HL-60 (cell line): ENCODE data around the gene LIPK.

Experiments
- DNase-seq, 2 experiments: peaks; one replicate each; pipeline ENCODE4 v3.0.0-alpha.2; 2010 to 2020; ENCODE audit warnings: low read depth in 1 of 2, low spot score in 1 of 2
- H3K27ac ChIP-seq: fragments of 250-450 bp; sonication (Bioruptor Pico); replicated peaks from 2 replicates; pipeline ENCODE4 v1.5.1; 2020; ENCODE audit warnings: mild to moderate bottlenecking, moderate library complexity
- H3K27me3 ChIP-seq: fragments of 250-450 bp; sonication (Bioruptor Pico); 2 replicates; pipeline ENCODE4 v1.5.1; 2021; ENCODE audit warnings: mild to moderate bottlenecking, moderate library complexity; ENCODE audit not compliant: insufficient read depth, poor library complexity, severe bottlenecking
- H3K4me3 ChIP-seq: replicated peaks from 2 replicates; pipeline ENCODE4 v1.5.1; 2011; ENCODE audit warnings: mild to moderate bottlenecking, control low read depth, low read length; ENCODE audit not compliant: insufficient read depth
- CTCF ChIP-seq: IDR thresholded peaks from one replicate; pipeline ENCODE4 v1.5.1; 2011; ENCODE audit warnings: low read length, control low read depth, inconsistent platforms; ENCODE audit not compliant: insufficient read depth
- GABPA ChIP-seq: IDR thresholded peaks from 2 replicates; pipeline ENCODE4 v1.6.1; 2012; ENCODE audit warnings: low read depth
- POLR2AphosphoS5 ChIP-seq: IDR thresholded peaks from 2 replicates; pipeline ENCODE4 v1.6.1; 2012; ENCODE audit warnings: low read depth
- SPI1 ChIP-seq: IDR thresholded peaks from 2 replicates; pipeline ENCODE4 v1.6.1; 2012; ENCODE audit warnings: low read depth, mild to moderate bottlenecking, borderline replicate concordance
- long read RNA-seq: library from polyadenylated mRNA; unstranded; transcript quantifications from one replicate; pipeline ENCODE4 v2.0.0, GENCODE V29; 2020
- TF ChIP-seq, protein P1 (sequence below): IDR thresholded peaks from 2 replicates; pipeline ENCODE4 v1.6.1; 2012; ENCODE audit warnings: low read depth; ENCODE audit not compliant: insufficient replicate concordance

The LIPK gene, protein sequence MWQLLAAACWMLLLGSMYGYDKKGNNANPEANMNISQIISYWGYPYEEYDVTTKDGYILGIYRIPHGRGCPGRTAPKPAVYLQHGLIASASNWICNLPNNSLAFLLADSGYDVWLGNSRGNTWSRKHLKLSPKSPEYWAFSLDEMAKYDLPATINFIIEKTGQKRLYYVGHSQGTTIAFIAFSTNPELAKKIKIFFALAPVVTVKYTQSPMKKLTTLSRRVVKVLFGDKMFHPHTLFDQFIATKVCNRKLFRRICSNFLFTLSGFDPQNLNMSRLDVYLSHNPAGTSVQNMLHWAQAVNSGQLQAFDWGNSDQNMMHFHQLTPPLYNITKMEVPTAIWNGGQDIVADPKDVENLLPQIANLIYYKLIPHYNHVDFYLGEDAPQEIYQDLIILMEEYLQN
- long read RNA-seq, result 0 reads

GRCh38 chr10:88705958-88706357 lies at the start of gene LIPK:
Gene LIPK, plus strand, starts transcription at chr10:88706249. Its CDS starts 18,295 bp downstream, at chr10:88724544.
- Histone ChIP-seq H3K4me3 (no peak within 1 kb of the TSS), H3K27me3 (no peaks in the 10 kb centered on the region), H3K27ac (no peak within 1 kb of the TSS)
- no peak for TF ChIP-seq POLR2AphosphoS5
- no peak for TF ChIP-seq GABPA
- TF ChIP-seq, protein P1, sequence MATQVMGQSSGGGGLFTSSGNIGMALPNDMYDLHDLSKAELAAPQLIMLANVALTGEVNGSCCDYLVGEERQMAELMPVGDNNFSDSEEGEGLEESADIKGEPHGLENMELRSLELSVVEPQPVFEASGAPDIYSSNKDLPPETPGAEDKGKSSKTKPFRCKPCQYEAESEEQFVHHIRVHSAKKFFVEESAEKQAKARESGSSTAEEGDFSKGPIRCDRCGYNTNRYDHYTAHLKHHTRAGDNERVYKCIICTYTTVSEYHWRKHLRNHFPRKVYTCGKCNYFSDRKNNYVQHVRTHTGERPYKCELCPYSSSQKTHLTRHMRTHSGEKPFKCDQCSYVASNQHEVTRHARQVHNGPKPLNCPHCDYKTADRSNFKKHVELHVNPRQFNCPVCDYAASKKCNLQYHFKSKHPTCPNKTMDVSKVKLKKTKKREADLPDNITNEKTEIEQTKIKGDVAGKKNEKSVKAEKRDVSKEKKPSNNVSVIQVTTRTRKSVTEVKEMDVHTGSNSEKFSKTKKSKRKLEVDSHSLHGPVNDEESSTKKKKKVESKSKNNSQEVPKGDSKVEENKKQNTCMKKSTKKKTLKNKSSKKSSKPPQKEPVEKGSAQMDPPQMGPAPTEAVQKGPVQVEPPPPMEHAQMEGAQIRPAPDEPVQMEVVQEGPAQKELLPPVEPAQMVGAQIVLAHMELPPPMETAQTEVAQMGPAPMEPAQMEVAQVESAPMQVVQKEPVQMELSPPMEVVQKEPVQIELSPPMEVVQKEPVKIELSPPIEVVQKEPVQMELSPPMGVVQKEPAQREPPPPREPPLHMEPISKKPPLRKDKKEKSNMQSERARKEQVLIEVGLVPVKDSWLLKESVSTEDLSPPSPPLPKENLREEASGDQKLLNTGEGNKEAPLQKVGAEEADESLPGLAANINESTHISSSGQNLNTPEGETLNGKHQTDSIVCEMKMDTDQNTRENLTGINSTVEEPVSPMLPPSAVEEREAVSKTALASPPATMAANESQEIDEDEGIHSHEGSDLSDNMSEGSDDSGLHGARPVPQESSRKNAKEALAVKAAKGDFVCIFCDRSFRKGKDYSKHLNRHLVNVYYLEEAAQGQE, result no peak
- no peak for TF ChIP-seq SPI1
- no peak for TF ChIP-seq CTCF
- DNase-seq, result no peak

DNA sequence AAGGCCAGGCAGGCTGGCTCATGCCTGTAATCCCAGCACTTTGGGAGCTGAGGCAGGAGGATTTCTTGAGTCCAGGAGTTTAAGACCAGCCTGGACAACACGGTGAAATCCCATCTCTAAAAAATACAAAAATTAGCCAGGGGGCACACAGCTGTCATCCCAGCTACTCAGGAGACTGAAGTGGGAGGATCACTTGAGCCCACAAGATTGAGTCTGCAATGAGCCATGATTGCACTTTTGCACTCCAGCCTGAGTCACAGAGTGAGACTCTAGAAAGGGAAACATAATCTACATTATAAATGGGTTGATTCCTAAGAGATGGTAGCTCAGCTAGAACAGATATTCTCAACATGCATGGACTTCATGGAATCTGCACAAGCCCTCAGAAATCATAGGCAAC lies 48.1 kb upstream of the LIPK start:
- Histone ChIP-seq H3K4me3 (no peak overlapping the region), H3K27ac (no peak overlapping the region), H3K27me3 (no peaks in the 10 kb centered on the region)
- DNase-seq, result no peak
- TF ChIP-seq CTCF (no peak), SPI1 (no peak), GABPA (no peak), POLR2AphosphoS5 (no peak)
- TF ChIP-seq, protein P1, result no peak

DNA sequence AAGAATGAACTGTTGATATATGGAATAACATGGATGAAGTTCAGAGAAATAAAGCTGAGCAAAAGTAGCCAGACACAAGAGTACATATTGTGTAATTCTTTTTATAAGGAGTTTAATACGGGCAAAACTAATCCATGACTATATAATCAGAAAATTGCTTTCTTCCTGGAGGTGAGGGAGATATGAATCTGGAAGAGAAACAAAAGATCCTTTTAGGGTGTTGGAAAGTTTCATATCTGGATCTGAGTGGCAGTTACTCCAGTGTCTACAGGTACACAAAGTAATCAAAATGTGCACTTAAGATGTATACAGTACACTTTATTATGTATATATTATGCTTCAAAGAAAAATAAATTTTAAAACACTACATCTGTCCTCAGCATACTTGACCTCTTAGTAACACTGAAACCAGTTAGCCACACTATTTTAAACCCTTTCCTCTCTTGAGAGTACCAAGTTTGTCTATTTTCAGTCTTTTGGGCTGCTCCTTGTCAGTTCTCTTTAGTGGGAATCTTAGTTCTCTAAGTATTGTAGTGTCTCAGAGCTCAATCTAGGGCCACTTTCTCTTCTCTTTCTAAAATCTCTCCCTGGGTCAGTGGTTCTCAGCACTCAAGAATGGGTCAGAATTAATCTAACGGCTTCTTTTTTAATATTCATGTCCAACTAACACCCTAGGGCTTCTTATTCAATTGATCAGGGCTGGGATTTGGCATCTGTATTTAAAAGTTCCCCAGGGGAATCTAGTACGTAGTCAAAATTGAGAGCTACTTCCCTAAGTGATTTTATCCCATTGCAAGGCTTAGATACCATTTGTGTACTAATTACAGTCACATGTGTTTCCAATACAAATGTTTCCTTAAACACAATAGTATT lies 46.1 kb upstream of the LIPK start:
- Histone ChIP-seq H3K27me3 (no peaks in the 10 kb centered on the region), H3K4me3 (no peak overlapping the region), H3K27ac (no peak overlapping the region)
- DNase-seq, result no peak
- TF ChIP-seq, protein P1, result no peak
- TF ChIP-seq CTCF, result no peak
- TF ChIP-seq POLR2AphosphoS5, result no peak
- TF ChIP-seq SPI1, result no peak
- TF ChIP-seq GABPA, result no peak
